Activated CD8-positive, alpha-beta memory T cell treated with anti-CD3 and anti-CD28 coated beads for 36 hours (primary cell): ENCODE data around the gene INHBC. TPM values are rescaled to one million over a fixed set of nuclear protein-coding genes. Genes with fewer than 3 reads are reported as not detected.
"Not testable (repeated sequence)": the region's sequence is repeated elsewhere in the genome, so short reads cannot be mapped to it uniquely, and the experiment has no call there.

Experiments
- CTCF ChIA-PET: fragments of 350-600 bp; sonication (Branson Sonifier 250); formaldehyde crosslinking; loops from one replicate; lab custom pipeline; 2021; ENCODE audit warnings: antibody characterized with exemption; lab: Charles Lee
- POLR2A ChIA-PET: fragments of 350-600 bp; sonication (Branson Sonifier 250); formaldehyde crosslinking; loops from one replicate; lab custom pipeline; 2021; ENCODE audit warnings: antibody characterized with exemption; lab: Charles Lee
- total RNA-seq, 2 experiments: library from RNA; stranded (reverse); gene quantifications; one replicate each; pipeline ENCODE4 v1.2.3, GENCODE V29; 2021

INHBC gene
- total RNA-seq, 2 experiments from 2014 or later = not detected

GRCh38 chr12:57487597-57488401 lies 53.2 kb downstream of the INHBC start, which contains the start of gene MARS1:
Gene MARS1 (plus strand): TSS chr12:57488068. CDS start chr12:57488091, 23 bp downstream.
- CTCF ChIA-PET = interaction anchor here (0.8 to 1.6 kb wide), 6 partner anchors 8 to 53 kb away, joined by 3 to 5 read pairs (median 4); partner anchors contain the start of genes ARHGAP9, DDIT3 and INHBC
- POLR2A ChIA-PET = interaction anchor here (1.6 kb wide), 1 partner anchor 32 kb away, joined by 7 read pairs; the partner anchor contains the start of gene DDIT3

DNA sequence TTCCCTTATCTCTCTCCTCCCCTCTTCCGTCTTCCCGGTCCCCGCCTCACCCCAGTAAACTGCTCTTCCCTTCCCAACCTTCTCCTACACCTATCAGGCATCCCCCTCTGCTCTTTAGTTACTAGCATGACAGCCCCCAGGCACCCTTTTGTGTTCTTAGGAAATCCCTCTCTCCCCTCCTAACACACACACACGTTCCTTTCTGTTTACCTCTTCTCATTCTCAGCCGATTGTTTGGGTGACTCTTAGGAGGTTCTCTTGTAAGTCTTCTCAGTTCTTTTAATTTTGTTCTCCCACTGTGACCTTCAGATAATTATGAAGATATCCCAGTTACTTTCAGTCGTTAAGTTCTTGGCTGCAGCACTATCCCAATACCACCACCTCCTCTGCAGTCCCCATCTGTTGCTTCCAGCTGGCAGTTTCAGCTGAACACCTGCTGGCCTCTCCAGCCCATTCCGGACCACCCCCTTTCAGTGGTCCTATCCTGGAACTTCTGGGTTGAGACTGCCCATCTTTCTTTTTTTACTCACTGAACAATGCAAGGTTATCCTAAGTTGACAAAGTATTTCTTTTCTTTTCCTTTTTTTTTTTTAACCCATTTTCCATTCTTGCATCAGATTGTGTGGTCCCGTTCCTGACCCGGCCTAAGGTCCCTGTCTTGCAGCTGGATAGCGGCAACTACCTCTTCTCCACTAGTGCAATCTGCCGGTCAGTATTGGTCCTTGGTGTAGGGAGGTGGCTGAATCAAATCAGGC lies 54.0 kb downstream of the INHBC start:
- CTCF ChIA-PET = interaction anchor here (1.0 to 1.6 kb wide), 5 partner anchors 8 to 31 kb away, joined by 3 to 4 read pairs (median 3); partner anchors contain the start of genes ARHGAP9 and DDIT3
- POLR2A ChIA-PET = interaction anchor here (0.7 to 1.8 kb wide), 3 partner anchors 14 to 35 kb away, joined by 4 to 9 read pairs (median 7); partner anchors contain the start of gene DDIT3

GRCh38 chr12:57489157-57489641 lies 54.6 kb downstream of the INHBC start:
- CTCF ChIA-PET = interaction anchor here (1.0 to 1.4 kb wide), 4 partner anchors 9 to 29 kb away, joined by 3 to 4 read pairs (median 3); partner anchors contain the start of gene ARHGAP9
- POLR2A ChIA-PET = interaction anchor here (0.7 to 1.8 kb wide), 3 partner anchors 13 to 35 kb away, joined by 4 to 9 read pairs (median 7); partner anchors contain the start of gene DDIT3

DNA sequence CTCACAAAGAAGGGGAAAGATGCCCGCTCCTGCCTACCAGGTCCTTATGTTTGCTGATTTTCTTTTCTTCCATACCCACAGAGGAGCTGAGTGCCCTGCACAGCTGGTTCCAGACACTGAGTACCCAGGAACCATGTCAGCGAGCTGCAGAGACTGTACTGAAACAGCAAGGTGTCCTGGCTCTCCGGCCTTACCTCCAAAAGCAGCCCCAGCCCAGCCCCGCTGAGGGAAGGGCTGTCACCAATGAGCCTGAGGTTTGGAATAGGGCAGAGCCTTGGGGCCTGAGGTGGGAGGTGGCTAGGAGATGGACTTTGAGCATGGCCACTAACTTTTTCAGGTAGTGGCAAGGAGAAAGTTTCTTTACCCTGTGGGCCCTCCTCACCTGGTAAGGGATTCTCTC lies 55.5 kb downstream of the INHBC start:
- POLR2A ChIA-PET = interaction anchor here (0.9 to 1.8 kb wide), 2 partner anchors 12 to 29 kb away, joined by 3 to 9 read pairs; no protein-coding TSS in a partner anchor

DNA sequence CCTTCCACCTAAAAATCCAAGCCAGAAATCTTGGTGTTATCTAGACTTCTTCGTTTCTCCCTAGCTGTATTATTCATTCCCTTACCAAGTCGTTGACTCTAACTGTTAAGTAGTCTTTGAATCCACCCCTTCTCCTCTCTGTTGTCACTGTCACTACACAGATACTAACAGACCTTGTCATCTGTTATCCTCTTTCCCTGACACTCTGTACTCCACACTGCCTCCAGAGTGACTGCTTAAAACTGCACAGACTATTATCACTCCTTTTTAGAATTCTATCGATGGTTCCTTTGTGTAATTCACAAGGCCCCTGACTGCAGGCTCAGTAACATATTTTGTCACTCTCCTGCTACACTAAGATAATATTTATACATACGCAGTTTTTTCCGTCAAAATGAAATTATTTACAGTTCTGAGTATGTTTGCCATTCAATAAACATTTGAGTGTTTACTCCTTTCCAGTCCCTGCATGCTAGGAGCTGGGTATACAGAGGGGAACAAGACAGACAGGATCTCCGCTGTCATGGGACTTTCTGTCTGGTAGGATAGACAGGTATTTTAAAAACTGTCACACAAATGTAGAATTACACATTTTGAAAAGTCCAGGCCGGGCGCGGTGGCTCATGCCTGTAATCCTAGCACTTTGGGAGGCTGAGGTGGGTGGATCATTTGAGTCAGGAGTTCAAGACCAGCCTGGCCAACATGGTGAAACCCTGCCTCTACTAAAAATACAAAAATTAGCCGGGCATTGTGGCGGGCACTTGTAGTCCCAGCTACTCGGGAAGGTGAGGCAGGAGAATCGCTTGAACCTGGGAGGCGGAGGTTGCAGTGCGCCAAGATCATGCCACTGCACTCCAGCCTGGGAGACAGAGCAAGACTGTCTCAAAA lies 57.1 kb downstream of the INHBC start:
- POLR2A ChIA-PET = interaction anchor here (1.0 kb wide), 1 partner anchor 31 kb away, joined by 3 read pairs; the partner anchor contains the start of gene MBD6
- CTCF ChIA-PET = interaction anchor here (0.7 to 1.5 kb wide), 2 partner anchors 29 to 111 kb away, joined by 3 read pairs; no protein-coding TSS in a partner anchor

More for the DNA sequence above, 55.5 kb downstream of the INHBC start:
- CTCF ChIA-PET = no interaction called here

DNA sequence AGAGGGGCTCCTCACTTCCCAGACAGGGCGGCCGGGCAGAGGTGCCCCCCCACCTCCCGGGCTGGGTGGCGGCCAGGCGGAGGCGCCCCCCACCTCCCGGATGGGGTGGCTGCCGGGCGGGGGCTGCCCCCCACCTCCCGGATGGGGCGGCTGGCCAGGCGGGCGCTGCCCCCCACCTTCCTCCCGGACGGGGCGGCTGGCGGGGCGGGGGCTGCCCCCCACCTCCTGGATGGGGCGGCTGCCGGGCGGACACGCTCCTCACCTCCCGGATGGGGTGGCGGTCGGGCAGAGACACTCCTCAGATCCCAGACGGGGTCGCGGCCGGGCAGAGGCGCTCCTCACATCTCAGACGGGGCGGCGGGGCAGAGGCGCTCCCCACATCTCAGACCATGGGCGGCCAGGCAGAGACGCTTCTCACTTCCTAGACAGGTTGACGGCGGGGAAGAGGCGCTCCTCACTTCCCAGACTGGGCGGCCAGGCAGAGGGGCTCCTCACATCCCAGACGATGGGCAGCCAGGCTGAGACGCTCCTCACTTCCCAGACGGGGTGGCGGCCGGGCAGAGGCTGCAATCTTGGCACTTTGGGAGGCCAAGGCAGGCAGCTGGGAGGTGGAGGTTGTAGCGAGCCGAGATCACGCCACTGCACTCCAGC lies 60.6 kb downstream of the INHBC start:
- POLR2A ChIA-PET, CTCF ChIA-PET: not testable (repeated sequence)

GRCh38 chr12:57496822-57497221 lies 62.2 kb downstream of the INHBC start:
- ChIA-PET CTCF (interaction anchor here (0.7 to 1.4 kb wide), 3 partner anchors 22 to 255 kb away, joined by 3 read pairs; no protein-coding TSS in a partner anchor), POLR2A (interaction anchor here (0.5 kb wide), 1 partner anchor 17 kb away, joined by 3 read pairs; no protein-coding TSS in a partner anchor)

DNA sequence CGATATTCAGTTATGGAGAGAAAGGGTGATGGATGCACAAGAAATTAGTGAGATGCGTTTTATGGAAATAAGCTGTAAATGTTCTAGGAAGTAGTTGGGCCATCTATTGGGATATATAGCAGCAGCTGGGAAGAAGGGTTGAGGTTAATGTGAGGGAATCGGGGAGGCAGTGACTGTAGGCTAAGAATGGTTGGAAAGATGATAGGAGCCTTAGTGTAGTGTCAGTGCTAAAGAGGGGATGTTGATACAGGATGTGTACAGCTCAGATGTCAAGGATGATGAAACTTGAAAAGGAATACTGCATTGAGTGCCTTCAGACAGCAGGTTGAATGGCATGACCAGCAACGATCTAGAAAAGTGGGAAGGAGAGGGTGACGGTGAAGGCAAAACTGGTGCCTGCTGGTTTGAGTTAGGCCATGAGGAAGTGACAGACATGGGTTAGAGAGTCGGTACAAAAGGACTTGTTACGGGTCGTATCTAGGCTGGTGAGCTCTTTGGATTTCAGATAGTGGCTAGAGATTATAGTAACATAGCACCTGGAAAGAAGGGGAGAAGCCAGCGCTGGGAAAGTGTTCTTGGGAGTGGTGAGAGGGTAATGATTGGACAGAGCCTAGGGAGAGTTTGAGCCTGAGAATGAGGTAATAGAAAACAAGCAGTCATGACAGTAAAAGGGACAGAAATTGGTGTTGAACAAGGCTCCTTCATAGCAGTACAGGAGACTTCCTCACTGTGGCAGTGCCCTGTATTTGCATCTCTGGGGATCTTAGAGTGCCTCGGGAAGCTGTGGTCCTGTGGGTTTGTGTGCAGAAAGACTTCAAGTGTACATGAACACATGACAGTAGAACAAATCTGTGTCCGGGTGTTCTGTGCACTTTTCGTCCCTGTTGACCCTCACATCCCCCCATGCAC lies 62.9 kb downstream of the INHBC start:
- ChIA-PET POLR2A (interaction anchor here (0.5 to 0.6 kb wide), 2 partner anchors 11 to 17 kb away, joined by 3 to 4 read pairs; no protein-coding TSS in a partner anchor), CTCF (interaction anchor here (0.7 to 1.4 kb wide), 3 partner anchors 22 to 256 kb away, joined by 3 read pairs; no protein-coding TSS in a partner anchor)

DNA sequence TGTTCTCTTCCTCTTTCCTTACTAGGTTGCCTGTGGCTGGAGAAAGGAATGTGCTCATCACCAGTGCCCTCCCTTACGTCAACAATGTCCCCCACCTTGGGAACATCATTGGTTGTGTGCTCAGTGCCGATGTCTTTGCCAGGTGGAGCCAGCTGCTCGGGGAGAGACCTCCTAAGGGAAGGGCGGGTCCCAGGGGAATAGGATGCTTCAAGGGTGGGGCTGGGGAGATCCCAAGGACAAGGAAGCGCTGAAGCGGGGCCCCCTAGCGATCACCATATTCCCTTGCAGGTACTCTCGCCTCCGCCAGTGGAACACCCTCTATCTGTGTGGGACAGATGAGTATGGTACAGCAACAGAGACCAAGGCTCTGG lies 63.5 kb downstream of the INHBC start:
- ChIA-PET POLR2A (interaction anchor here (0.6 kb wide), 1 partner anchor 11 kb away, joined by 4 read pairs; no protein-coding TSS in a partner anchor), CTCF (no interaction called here)

GRCh38 chr12:57498571-57498970 lies 64.0 kb downstream of the INHBC start:
- POLR2A ChIA-PET = no interaction called here
- CTCF ChIA-PET = no interaction called here

- ChIA-PET CTCF (no interaction called here), POLR2A (no interaction called here)
Observed at GRCh38 chr12:57500213-57500612, 65.6 kb downstream of the INHBC start.

Other genes with a start within 250 kb of the INHBC start
- under 1 TPM; 0.38 to 0.40 TPM for gene NXPH4, start 218.0 kb upstream of the INHBC start, total RNA-seq
- gene SHMT2, start 205.1 kb upstream of the INHBC start, total RNA-seq = 100 to 1,000 TPM; 474 to 496 TPM
- 1 to 10 TPM in 1 of 2 experiments, under 1 TPM in 1; 0.71 to 1.4 TPM for gene STAC3, start 183.6 kb upstream of the INHBC start, total RNA-seq
- gene R3HDM2, start 3.7 kb upstream of the INHBC start, total RNA-seq = 10 to 100 TPM; 28.0 to 29.7 TPM
- gene INHBE, start 20.5 kb downstream of the INHBC start, total RNA-seq = 1 to 10 TPM; 1.1 to 1.2 TPM
- under 1 TPM; 0.46 to 0.50 TPM for gene GLI1, start 25.0 kb downstream of the INHBC start, total RNA-seq
- gene ARHGAP9, start 45.1 kb downstream of the INHBC start, total RNA-seq = 100 to 1,000 TPM; 130 to 133 TPM
- 100 to 1,000 TPM; 438 to 455 TPM for gene MARS1, start 53.3 kb downstream of the INHBC start, total RNA-seq
- 1 to 10 TPM; 9.6 to 9.8 TPM for gene DDIT3, start 85.7 kb downstream of the INHBC start, total RNA-seq
- gene MBD6, start 88.0 kb downstream of the INHBC start, total RNA-seq = 10 to 100 TPM; 53.3 to 53.4 TPM
- gene DCTN2, start 112.4 kb downstream of the INHBC start, total RNA-seq = 10 to 100 TPM; 84.3 to 88.2 TPM
- 1 to 10 TPM; 1.7 to 2.0 TPM for gene KIF5A, start 115.3 kb downstream of the INHBC start, total RNA-seq
- 10 to 100 TPM; 22.3 to 24.4 TPM for gene PIP4K2C, start 156.4 kb downstream of the INHBC start, total RNA-seq
- gene DTX3, start 170.0 kb downstream of the INHBC start, total RNA-seq = 10 to 100 TPM; 13.3 to 14.5 TPM
- gene ARHGEF25, start 176.7 kb downstream of the INHBC start, total RNA-seq = 1 to 10 TPM; 1.6 to 2.3 TPM
- gene B4GALNT1, start 198.4 kb downstream of the INHBC start, total RNA-seq = 1 to 10 TPM; 3.2 TPM